22Rv1 (cell line): Measurements from ENCODE around the gene THSD8.

Source experiments
- H3K27ac ChIP-seq: fragments of 450-650 bp; 2 replicates; pipeline ENCODE4 v1.5.1; 2017
- CTCF ChIP-seq: fragments of 450-650 bp; IDR thresholded peaks from 2 replicates; pipeline ENCODE4 v1.5.1; 2017; ENCODE audit warnings: mild to moderate bottlenecking
- ZFX ChIP-seq: fragments of 450-650 bp; IDR thresholded peaks from 2 replicates; pipeline ENCODE4 v1.6.1; 2017; ENCODE audit warnings: antibody characterized with exemption, borderline replicate concordance

The THSD8 gene

GRCh38 chr19:12789098-12789903 lies 12.6 kb upstream of the THSD8 start:
- peak overlapping the region; percentile 98 for H3K27ac ChIP-seq
- TF ChIP-seq CTCF = no peak
- no peak for TF ChIP-seq ZFX

GRCh38 chr19:12789904-12790619 lies 11.8 kb upstream of the THSD8 start:
- H3K27ac ChIP-seq = peak overlapping the region; percentile 98
- TF ChIP-seq CTCF = no peak
- no peak for TF ChIP-seq ZFX

- peak overlapping the region; percentile 98 for H3K27ac ChIP-seq
- TF ChIP-seq ZFX = no peak
- no peak for TF ChIP-seq CTCF
Measured at GRCh38 chr19:12790628-12791344, 11.1 kb upstream of the THSD8 start.

- TF ChIP-seq ZFX = no peak
- TF ChIP-seq CTCF = no peak
- peak within 1 kb of the TSS; percentile 98 for H3K27ac ChIP-seq
Measured at GRCh38 chr19:12791345-12792050, 10.4 kb upstream of the THSD8 start, which contains the start of gene JUNB. JUNB (plus strand) TSS chr19:12791486; CDS start chr19:12791772, 286 bp downstream.

- TF ChIP-seq CTCF (no peak), ZFX (no peak)
- peak overlapping the region; percentile 98 for H3K27ac ChIP-seq
Measured at GRCh38 chr19:12792051-12792852, 9.6 kb upstream of the THSD8 start.

- H3K27ac ChIP-seq = peak overlapping the region; percentile 98
- TF ChIP-seq ZFX (no peak), CTCF (no peak)
Measured at GRCh38 chr19:12792853-12793289, 9.0 kb upstream of the THSD8 start.
